Activated T-cell treated with anti-CD3 and anti-CD28 coated beads, Interleukin-2, amount 50 U/mL, for 1 hour (primary cell): ENCODE data around the gene ETS1.

Experiments
- DNase-seq: peaks from one replicate; pipeline ENCODE4 v3.0.0-alpha.2; 2020

The ETS1 gene

GRCh38 chr11:128587415-128587814 lies at the start of gene ETS1:
Gene ETS1 (minus strand): TSS chr11:128587558. CDS start chr11:128573130, 14,428 bp downstream.
- no peak for DNase-seq

DNA sequence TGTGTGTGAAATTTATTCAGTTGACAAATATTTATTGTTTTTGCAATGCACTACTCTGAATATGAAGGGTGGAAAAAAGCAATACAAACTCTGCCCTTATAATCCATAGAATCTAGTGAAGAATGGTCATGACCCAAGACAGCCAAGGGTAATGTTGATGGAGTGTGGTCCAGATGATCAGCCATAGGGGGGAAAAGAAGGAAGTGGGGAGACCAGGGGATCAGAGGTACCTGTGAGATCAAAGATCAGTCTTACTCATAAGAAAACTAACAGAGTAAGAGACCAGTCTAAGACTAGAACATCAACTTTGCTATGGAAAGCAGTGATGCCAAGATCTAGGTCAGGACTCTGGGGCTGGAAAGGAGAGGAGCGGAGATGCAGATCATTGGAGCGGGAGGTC lies 47.0 kb upstream of the ETS1 start:
- no peak for DNase-seq

DNA sequence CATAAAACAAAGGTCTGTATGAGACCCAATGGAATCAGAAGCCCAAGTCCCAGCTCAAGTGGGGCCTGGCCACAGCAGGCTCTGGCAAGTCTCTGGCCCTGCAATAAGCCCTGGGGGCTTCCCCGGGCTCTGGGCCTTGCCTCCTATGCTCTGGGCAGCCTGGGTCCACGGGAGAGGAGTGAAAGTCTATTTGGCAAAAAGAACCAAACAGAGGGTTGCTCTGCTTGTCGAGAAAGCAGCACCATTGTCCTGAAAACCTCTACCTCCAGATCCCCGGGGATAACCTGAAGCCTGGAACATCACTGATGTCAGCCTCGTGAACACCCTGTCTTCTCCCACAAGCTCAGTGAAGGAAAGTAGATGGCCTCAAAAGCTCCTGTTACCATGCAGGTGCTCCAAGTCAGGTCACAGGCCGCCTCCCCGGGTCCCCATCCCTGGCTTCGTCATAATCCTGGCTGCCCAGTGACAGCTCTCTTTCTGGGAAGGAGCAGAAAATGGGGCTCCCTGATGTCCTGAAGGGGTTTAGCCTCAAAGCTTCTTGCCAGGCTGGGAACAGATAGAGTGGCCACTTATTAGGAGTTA lies 46.1 kb upstream of the ETS1 start:
- DNase-seq, result no peak

DNA sequence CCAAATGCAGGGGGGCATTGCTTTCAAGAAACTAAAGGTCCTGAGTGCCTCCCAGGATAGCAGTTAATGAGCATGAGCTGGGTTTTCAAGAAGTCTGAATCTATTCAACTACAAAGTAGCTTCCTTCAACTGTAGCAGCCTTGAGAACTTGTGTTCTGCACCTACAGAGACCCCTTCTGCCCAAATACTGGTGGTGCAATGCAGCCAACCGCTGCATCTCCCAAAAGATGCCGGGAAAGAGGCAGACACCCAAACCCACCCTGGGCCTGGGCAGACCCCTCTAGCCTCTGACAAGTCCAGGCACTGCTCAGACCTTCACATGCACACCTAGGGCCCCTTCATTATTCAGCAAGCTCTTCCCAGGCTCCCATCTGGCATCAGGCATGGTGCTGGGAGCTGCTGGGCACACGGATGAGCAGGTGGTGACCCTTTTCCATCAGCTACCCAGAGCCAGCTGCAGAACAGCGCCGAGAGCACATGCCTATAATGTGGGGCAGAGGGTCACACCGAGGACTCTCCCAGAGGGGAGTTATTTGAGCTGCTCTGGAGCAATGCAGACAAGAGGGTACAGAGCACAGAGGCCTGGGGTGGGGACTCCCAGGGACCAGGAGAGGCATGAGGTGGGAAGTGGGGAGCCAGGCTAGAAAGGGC lies 44.9 kb upstream of the ETS1 start:
- DNase-seq, result peak; percentile 53

- DNase-seq, result peak; percentile 88
Observed at GRCh38 chr11:128630367-128631230, 43.2 kb upstream of the ETS1 start.

GRCh38 chr11:128629516-128630106 lies 42.3 kb upstream of the ETS1 start:
- DNase-seq, result no peak

- no peak for DNase-seq
Observed at GRCh38 chr11:128628686-128629085, 41.3 kb upstream of the ETS1 start.

DNA sequence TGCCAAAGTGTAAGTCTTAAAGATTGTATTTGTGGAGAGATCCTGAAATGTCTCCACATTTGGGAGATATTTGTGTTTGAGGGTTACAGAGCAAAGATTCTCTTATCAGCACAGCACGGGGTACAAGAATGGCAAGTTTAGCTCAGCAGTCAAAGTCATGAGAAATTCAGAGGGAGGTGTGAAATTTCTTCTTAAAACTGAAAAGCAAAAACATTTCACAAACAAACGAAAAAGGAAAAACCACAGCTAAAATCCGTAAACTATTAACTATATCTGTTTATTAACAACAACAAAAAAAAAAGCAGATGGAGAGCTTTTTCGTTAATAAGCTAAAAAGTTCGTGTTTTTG lies 40.9 kb upstream of the ETS1 start:
- DNase-seq, result no peak

DNA sequence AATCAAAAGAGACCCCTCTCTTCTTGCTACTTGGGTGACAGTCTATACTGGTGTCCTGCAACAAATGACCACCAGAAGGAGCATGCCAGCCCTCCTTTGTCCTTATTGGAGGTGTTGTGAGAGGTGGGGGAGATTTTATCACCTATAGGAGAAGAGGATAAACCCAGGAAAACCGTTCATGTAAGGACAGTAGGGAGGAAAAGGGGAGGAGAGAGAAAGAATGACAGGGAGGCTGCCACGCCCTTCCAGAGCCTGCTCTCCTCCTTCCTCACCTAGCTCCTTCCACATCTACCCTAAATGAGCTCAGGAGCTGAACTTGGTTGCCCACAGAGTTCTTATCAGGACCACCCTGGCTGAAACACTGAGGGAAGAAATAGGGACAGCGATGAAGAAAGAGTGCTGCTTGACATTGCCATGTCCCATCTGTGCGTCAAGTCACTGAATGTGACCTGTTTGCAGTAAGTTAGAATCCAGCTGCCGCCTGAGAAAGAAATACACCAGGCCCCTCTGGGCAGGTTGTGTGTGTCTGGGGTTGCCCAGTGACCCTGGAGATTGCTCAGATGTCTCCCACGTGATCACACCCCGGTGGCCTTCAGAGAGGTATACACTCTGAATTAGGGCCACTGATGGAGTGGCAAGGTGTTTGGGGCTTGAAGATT lies 40.4 kb upstream of the ETS1 start:
- DNase-seq, result no peak

GRCh38 chr11:128626913-128627665 lies 39.7 kb upstream of the ETS1 start:
- DNase-seq, result no peak

DNA sequence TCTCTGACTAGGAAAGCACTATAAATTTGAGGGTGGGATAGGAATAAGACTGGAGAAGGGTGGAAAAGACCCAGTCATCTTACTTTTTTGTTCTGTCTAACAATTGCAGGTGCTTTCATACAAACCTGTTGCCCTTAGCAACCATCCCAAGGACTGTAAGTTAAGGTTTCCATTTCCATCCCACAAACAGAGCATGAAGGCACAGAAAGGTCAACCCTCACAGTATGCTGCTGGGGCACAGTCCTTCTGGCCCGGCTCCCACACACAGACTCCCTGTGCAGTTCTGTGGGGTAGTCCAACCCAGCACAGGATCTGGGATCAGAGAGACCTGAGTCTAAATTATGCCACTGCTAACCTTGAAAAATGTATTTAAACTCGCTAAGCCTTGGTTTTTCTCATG lies 38.4 kb upstream of the ETS1 start:
- DNase-seq, result no peak

GRCh38 chr11:128625326-128625725 lies 38.0 kb upstream of the ETS1 start:
- DNase-seq, result no peak

- peak; percentile 65 for DNase-seq
Observed at GRCh38 chr11:128624269-128625175, 37.2 kb upstream of the ETS1 start.

GRCh38 chr11:128623091-128623490 lies 35.7 kb upstream of the ETS1 start:
- DNase-seq, result no peak

GRCh38 chr11:128621601-128622501 lies 34.5 kb upstream of the ETS1 start:
- DNase-seq, result no peak

GRCh38 chr11:128620309-128621100 lies 33.1 kb upstream of the ETS1 start:
- no peak for DNase-seq

GRCh38 chr11:128619540-128620308 lies 32.4 kb upstream of the ETS1 start:
- no peak for DNase-seq

GRCh38 chr11:128619007-128619406 lies 31.6 kb upstream of the ETS1 start:
- DNase-seq, result no peak

- no peak for DNase-seq
Observed at GRCh38 chr11:128618603-128619002, 31.2 kb upstream of the ETS1 start.
